RWPE2 (cell line): ENCODE results near the gene RALGAPA2.

ENCODE experiments used
- ATAC-seq: fragments of 200-7000 bp; cut with Tn5 transposase; 3 replicates; pipeline ENCODE4 v1.9.1; 2021; ENCODE audit warnings: low read depth
- DNase-seq: peaks from one replicate; pipeline ENCODE4 v3.0.0-alpha.2; 2020; ENCODE audit warnings: low spot score
- H3K27ac ChIP-seq: fragments of 450-650 bp; 2 replicates; pipeline ENCODE4 v1.5.1; 2017; ENCODE audit warnings: mild to moderate bottlenecking; ENCODE audit not compliant: poor library complexity, severe bottlenecking
- H3K27me3 ChIP-seq: fragments of 250-450 bp; sonication (Bioruptor Pico); 2 replicates; pipeline ENCODE4 v1.5.1; 2021; ENCODE audit warnings: mild to moderate bottlenecking, moderate library complexity; ENCODE audit not compliant: insufficient read depth, poor library complexity, severe bottlenecking
- H3K36me3 ChIP-seq: fragments of 250-450 bp; sonication (Bioruptor Pico); 2 replicates; pipeline ENCODE4 v1.5.1; 2020; ENCODE audit warnings: low read depth, mild to moderate bottlenecking, moderate library complexity
- H3K4me1 ChIP-seq: fragments of 250-450 bp; sonication (Bioruptor Pico); 2 replicates; pipeline ENCODE4 v1.5.1; 2021; ENCODE audit warnings: mild to moderate bottlenecking, moderate library complexity; ENCODE audit not compliant: insufficient read depth, poor library complexity, severe bottlenecking
- H3K4me3 ChIP-seq: fragments of 250-450 bp; sonication (Bioruptor Pico); 2 replicates; pipeline ENCODE4 v1.5.1; 2021; ENCODE audit warnings: mild to moderate bottlenecking, moderate library complexity; ENCODE audit not compliant: severe bottlenecking
- H3K9me3 ChIP-seq: fragments of 250-450 bp; sonication (Bioruptor Pico); 2 replicates; pipeline ENCODE4 v1.5.1; 2021; ENCODE audit warnings: mild to moderate bottlenecking, moderate library complexity; ENCODE audit not compliant: severe bottlenecking
- CTCF ChIP-seq: fragments of 450-650 bp; IDR thresholded peaks from one replicate; pipeline ENCODE4 v1.5.1; 2017; ENCODE audit warnings: mild to moderate bottlenecking, moderate library complexity; ENCODE audit not compliant: poor library complexity, severe bottlenecking

Gene RALGAPA2

GRCh38 chr20:20483328-20483727, 229.1 kb downstream of the RALGAPA2 start:
- H3K9me3 ChIP-seq: no peaks in the 10 kb centered on the region
- H3K27me3 ChIP-seq: no peaks in the 10 kb centered on the region
- no peak overlapping the region for H3K27ac ChIP-seq
- TF ChIP-seq CTCF: no peak
- H3K36me3 ChIP-seq: no peaks in the 10 kb centered on the region
- ATAC-seq: no peak
- H3K4me1 ChIP-seq: no peaks in the 10 kb centered on the region
- no peak overlapping the region for H3K4me3 ChIP-seq
- DNase-seq: no peak

GRCh38 chr20:20482453-20482852, 230.0 kb downstream of the RALGAPA2 start:
- no peak for TF ChIP-seq CTCF
- no peaks in the 10 kb centered on the region for H3K4me1 ChIP-seq
- H3K27me3 ChIP-seq: no peaks in the 10 kb centered on the region
- H3K27ac ChIP-seq: no peak overlapping the region
- no peaks in the 10 kb centered on the region for H3K9me3 ChIP-seq
- ATAC-seq: no peak
- H3K4me3 ChIP-seq: no peak overlapping the region
- H3K36me3 ChIP-seq: no peaks in the 10 kb centered on the region
- no peak for DNase-seq

- Histone ChIP-seq H3K4me1 (no peaks in the 10 kb centered on the region), H3K27ac (no peak overlapping the region), H3K36me3 (no peaks in the 10 kb centered on the region), H3K4me3 (no peak overlapping the region), H3K27me3 (no peaks in the 10 kb centered on the region), H3K9me3 (no peaks in the 10 kb centered on the region)
- DNase-seq: no peak
- TF ChIP-seq CTCF: no peak
- peak; percentile 94 for ATAC-seq
Observed at GRCh38 chr20:20480689-20481088, 231.8 kb downstream of the RALGAPA2 start.

- H3K4me1 ChIP-seq: no peaks in the 10 kb centered on the region
- H3K9me3 ChIP-seq: no peaks in the 10 kb centered on the region
- no peaks in the 10 kb centered on the region for H3K36me3 ChIP-seq
- no peak for ATAC-seq
- no peaks in the 10 kb centered on the region for H3K27me3 ChIP-seq
- no peak overlapping the region for H3K27ac ChIP-seq
- no peak overlapping the region for H3K4me3 ChIP-seq
- no peak for DNase-seq
- no peak for TF ChIP-seq CTCF
Observed at GRCh38 chr20:20480126-20480525, 232.3 kb downstream of the RALGAPA2 start.

GRCh38 chr20:20477444-20478041, 234.9 kb downstream of the RALGAPA2 start:
- H3K36me3 ChIP-seq: no peaks in the 10 kb centered on the region
- no peak for TF ChIP-seq CTCF
- ATAC-seq (no peak), DNase-seq (no peak)
- no peaks in the 10 kb centered on the region for H3K27me3 ChIP-seq
- no peak overlapping the region for H3K4me3 ChIP-seq
- no peaks in the 10 kb centered on the region for H3K9me3 ChIP-seq
- H3K4me1 ChIP-seq: no peaks in the 10 kb centered on the region
- no peak overlapping the region for H3K27ac ChIP-seq
